NOMO-1 treated with dmso at 0.1 percent for 144 hours (cell line): ENCODE results near the gene CELA2A.
"Not testable (repeated sequence)": the region's sequence is repeated elsewhere in the genome, so short reads cannot be mapped to it uniquely, and the experiment has no call there.

Source experiments
- DNase-seq: peaks from one replicate; lab custom pipeline; 2025; ENCODE audit not compliant: unreplicated experiment; lab: John Stamatoyannopoulos, UW

CELA2A gene

GRCh38 chr1:15466955-15467625, 10.6 kb downstream of the CELA2A start:
- DNase-seq = not testable (repeated sequence)

DNA sequence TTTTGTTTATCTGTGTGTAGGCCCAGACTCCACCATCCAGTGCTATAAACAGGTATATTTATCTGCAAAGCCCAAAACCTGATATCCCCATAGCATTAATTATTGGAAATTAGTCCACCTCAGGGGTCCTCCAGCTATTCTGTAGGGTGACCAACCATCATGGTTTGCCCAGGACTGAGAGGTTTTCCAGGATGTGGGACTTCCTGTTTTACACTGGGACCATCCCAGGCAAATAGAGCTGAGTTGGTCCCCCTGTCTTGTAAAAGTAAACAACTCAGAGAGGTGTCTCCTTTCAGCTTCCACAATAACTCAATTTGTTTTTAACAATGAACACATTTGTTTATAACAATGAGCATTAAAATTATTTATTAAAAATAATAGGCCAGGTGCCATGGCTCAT, 11.6 kb downstream of the CELA2A start:
- DNase-seq = no peak

DNA sequence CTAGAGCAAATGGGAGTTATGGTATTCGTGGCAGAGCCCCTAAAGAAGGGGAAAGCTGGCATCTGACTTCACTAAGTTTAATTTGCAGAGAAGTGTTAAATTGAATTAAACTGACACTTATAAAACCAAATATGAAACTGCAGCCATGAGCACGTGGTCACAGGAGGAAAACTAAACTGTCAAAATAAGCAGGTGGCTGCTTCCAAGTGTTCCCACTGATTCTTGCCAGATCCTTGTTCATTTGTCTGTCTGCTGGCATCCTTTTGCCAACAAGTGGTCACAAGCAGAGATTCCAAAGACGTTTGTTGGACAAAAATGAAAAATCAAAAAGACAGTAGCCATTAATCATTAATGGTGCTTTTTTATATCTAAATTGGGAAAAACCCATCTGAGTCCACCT, 12.8 kb downstream of the CELA2A start:
- no peak for DNase-seq

- not testable (repeated sequence) for DNase-seq
Measured at GRCh38 chr1:15469821-15470448, 13.4 kb downstream of the CELA2A start.

- not testable (repeated sequence) for DNase-seq
Measured at GRCh38 chr1:15471067-15471466, 14.5 kb downstream of the CELA2A start.

DNA sequence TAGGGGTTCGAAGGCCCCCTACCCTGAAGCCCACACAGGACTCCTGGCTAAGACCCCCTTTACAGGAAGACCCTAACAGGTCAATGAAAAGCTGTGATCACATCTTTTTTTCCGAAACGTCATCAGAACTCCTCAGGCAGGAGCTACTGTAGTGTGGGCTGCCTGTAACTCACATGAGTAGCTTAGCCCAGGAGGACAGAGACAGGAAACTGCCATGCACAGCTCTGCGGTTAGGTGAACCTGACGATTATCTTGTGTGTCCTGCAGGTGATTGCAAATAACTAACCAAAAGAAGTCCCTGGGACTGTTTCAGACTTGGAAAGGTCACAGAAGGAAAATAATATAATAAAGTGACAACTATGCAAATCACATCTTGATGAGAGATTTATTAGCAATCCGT, 15.2 kb downstream of the CELA2A start:
- not testable (repeated sequence) for DNase-seq

GRCh38 chr1:15472587-15472986, 16.1 kb downstream of the CELA2A start:
- DNase-seq = no peak

DNA sequence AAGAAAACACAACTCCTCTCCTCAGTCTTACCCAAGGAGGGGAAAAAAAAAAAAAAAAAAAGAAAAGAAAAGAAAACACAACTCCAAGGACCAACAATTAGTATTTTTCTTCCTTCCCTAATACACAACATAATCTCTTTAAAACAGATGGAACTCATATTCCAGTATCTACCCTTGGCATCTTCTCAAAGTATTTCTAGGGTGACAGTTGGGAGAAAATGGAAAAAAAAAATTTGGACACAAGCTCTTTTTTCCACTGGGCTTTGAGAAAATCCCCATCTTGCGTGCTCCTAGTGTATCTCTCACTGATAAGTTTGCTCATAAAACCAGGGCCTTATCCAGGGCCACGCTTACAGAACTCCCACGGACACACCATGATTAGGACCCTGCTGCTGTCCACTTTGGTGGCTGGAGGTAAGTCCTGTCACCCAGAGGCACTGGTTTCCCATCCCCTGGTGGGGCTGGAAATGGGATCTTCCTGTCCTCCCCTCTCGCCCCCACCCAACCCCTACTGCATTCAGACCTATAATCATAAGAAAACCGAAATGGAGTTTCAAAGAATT, 19.3 kb downstream of the CELA2A start, which contains the start of gene CELA2B:
CELA2B (plus strand) TSS at position 353 of the 563 bp plus-strand sequence; CDS start at position 375, 22 bp downstream.
- DNase-seq = no peak

- no peak for DNase-seq
Measured at GRCh38 chr1:15476927-15477326, 20.4 kb downstream of the CELA2A start.

DNA sequence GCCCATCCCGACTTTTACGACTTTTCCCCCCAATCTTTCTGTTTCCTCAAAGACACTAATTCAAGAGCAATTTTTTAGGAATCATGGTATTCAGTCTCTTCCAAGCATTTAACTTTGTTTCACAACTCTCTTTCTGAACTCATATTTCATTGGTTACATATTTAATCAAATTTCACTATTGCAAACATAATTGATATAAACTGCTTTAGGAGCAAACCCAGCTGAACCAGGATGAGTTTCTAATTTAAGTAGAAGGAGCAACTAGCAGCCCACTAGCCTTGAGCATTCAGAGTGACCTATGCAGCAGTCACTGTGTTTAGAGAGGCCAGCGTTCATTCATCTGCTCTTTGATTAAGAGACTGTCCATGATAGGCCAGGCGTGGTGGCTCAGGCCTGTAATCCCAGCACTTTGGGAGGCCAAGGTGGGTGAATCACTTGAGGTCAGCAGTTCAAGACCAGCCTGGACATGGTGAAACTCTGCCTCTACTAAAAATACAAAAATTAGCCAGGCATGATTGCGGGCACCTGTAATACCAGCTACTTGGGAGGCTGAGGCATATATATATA, 21.2 kb downstream of the CELA2A start:
- DNase-seq = no peak

DNA sequence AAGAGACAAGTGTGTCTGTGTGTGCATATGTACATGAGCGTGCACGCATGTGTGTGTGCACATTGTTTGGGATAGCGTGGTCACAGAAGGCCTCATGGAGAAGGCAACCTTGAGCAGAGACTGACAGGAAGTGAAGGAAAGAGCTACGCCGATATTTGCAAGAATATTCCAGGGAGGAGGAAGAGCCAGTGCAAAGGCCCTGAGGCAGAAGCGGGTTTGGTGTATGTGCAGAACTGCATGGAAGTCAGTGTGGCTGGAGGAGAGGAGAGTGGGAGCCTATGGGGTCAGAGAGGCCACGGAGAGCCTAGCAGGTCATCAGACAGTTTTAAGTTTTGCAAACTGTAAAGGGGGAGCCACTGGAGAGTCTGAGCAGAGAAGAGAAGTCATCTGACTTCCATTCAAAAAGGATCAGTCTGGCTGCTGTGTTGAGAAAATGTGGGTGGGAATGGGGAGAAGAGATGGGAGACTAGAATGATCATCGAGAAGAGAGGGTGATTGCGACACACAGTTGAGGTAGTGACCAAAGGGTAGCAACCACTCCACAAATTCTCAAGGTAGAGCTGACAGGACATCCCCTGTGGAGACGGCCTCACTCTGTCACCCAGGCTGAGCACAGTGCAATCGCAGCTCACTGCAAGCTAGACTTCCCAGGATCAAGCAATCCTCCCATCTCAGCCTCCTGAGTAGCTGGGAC, 23.3 kb downstream of the CELA2A start:
- DNase-seq = no peak

- not testable (repeated sequence) for DNase-seq
Measured at GRCh38 chr1:15482455-15482854, 25.9 kb downstream of the CELA2A start.

DNA sequence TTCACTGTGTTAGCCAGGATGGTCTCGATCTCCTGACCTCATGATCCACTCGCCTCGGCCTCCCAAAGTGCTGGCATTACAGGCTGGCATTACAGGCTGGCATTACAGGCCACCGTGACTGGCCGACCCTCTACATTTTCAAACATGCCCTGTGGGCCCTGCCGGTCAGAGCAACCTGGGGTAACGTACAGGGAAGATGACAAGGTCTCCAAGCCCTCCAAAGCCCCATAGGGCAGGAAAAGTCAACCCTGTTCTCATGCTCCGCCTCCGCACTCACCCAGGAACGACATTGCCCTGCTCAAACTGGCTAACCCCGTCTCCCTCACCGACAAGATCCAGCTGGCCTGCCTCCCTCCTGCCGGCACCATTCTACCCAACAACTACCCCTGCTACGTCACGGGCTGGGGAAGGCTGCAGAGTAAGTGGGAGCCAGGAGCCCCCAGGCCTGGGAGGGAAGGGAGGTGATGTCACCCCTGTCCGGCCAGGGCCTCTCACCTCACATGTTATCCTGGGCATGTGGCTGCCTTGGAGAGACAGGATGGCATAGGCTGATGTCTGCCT, 26.5 kb downstream of the CELA2A start:
- not testable (repeated sequence) for DNase-seq

DNA sequence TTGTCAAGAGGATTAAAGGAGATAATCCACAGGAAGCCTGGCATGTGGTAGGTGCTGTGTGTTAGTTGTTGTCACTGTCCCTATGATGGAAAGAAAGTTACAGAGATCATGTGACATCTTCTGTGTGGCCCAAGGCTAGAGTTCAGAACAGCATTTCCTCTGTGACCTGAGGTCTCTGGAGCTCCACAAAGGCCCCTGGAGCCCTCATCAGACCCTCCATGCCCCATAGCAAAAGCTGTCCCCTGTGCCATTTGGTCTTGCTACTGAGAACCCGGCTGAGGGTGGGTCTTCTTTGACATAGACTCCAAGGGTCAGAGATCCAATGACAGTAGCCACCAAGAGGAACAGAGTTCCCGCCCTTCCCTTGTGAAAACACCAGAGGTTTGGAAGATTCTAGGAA, 27.4 kb downstream of the CELA2A start:
- DNase-seq = no peak

DNA sequence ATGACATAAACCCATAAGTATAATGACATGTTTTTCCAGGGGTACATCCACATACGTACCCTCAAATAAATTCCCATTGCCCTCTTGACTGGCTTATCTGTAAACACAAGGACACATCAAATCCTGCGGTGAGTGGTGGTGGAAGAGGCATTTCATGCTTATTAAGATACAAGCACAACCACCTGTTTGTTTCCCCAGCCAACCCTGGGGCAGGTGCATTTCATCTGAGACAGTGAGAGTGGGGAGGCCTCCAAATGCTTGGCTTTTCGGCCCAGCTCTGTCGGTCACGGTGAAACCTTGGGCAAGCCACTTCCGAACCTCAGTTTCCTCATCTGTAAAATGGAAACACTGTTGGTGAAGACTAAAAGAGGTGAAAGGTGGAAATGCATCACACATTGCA, 27.9 kb downstream of the CELA2A start:
- not testable (repeated sequence) for DNase-seq

GRCh38 chr1:15485636-15486035, 29.1 kb downstream of the CELA2A start:
- DNase-seq = no peak

GRCh38 chr1:15486844-15487610, 30.5 kb downstream of the CELA2A start:
- DNase-seq = not testable (repeated sequence)

DNA sequence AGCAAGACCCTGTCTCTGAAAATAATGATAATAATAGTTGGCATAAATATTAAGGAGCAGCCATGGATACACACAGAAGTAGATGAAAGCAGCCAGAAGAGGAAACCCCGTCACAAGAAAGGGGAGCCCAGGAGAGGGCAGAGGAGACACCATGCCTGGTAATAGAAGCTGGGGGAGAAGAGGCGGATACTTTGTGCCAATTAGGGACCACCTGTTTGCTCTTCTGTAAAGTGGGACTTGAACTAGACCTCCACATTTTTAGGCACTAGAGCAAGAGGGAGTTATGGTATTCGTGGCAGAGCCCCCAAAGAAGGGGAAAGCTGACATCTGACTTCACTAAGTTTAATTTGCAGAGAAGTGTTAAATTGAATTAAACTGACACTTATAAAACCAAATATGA, 31.8 kb downstream of the CELA2A start:
- no peak for DNase-seq

- no peak for DNase-seq
Measured at GRCh38 chr1:15489052-15489736, 32.7 kb downstream of the CELA2A start.

- DNase-seq = not testable (repeated sequence)
Measured at GRCh38 chr1:15491010-15491409, 34.5 kb downstream of the CELA2A start.
